Stimulated activated CD8-positive, alpha-beta memory T cell treated with anti-CD3 and anti-CD28 coated beads, Interleukin-7, amount 100 ng/mL, for 48 hours (primary cell): ENCODE data around the gene CDK13.
"Not testable (repeated sequence)": the region's sequence is repeated elsewhere in the genome, so short reads cannot be mapped to it uniquely, and the experiment has no call there.

Experiments
- DNase-seq, 2 donors: peaks; one replicate each; pipeline ENCODE4 v3.0.0-alpha.2; 2020; ENCODE audit warnings: low read depth in 1 of 2; ENCODE audit errors: extremely low read depth in 1 of 2

The CDK13 gene

GRCh38 chr7:40145596-40146130, 195.6 kb downstream of the CDK13 start:
- DNase-seq: not testable (repeated sequence)

GRCh38 chr7:40147371-40148246, 197.6 kb downstream of the CDK13 start:
- no peak for DNase-seq

DNA sequence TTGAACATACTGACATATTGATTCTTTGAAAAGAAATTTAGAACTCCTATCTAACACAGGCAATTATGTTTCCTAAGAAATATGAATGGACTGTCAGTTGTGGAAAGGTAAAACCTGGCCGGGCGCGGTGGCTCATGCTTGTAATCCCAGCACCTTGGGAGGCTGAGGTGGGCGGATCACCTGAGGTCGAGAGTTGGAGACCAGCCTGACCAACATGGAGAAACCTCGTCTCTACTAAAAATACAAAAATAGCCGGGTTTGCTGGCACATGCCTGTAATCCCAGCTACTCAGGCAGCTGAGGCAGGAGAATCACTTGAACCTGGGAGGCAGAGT, 198.2 kb downstream of the CDK13 start:
- DNase-seq: not testable (repeated sequence)

DNA sequence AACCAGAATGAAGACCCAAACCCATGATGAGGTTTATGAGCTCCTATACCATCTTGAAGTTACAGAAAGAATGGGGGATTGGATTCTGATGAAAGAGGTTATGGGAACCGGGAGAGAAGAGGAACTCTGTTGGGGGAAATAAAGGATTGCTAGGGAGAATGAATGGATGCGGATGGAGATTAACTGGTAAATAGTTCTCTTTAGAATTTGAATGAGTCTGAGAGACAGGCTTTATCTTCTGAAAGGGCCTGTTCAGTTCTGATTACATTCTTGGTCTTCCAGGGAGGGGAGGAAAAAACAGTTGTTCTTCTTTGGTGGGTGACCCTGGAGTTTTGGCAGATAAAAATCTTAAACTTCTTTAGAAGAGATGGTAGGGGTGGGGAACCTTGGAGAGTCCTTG, 198.6 kb downstream of the CDK13 start:
- DNase-seq: no peak
